Neural cell (in vitro differentiated cells): Measurements from ENCODE around the gene PEAK3. TPM values are rescaled to one million over a fixed set of nuclear protein-coding genes. Genes with fewer than 3 reads are reported as not detected.

ENCODE experiments used
- H2AFZ ChIP-seq: fragments of 200-600, 300-800 bp; sonication (generic), shearing (Covaris generic); 2 replicates; pipeline ENCODE4 v1.6.0; 2014; ENCODE audit warnings: low read depth, mild to moderate bottlenecking, antibody characterized with exemption, low read length, moderate library complexity
- H3F3A ChIP-seq: fragments of 200-600 bp; shearing (Covaris generic); 2 replicates; pipeline ENCODE4 v1.6.1; 2016; ENCODE audit warnings: mild to moderate bottlenecking, moderate library complexity, mixed read lengths, antibody characterized with exemption, low read length; ENCODE audit not compliant: insufficient read depth, poor library complexity, severe bottlenecking
- H3K27ac ChIP-seq: fragments of 200-600, 300-800 bp; sonication (generic), shearing (Covaris generic); 2 replicates; pipeline ENCODE4 v1.5.1; 2014; ENCODE audit warnings: mild to moderate bottlenecking, low read length, moderate library complexity
- H3K27me3 ChIP-seq: fragments of 300-800, 200-600 bp; sonication (generic), shearing (Covaris generic); 2 replicates; pipeline ENCODE4 v1.6.0; 2014; ENCODE audit warnings: mild to moderate bottlenecking, low read depth, low read length, moderate library complexity; ENCODE audit not compliant: insufficient read depth
- H3K36me3 ChIP-seq: fragments of 300-800, 200-600 bp; sonication (generic), shearing (Covaris generic); 2 replicates; pipeline ENCODE4 v1.5.1; 2014; ENCODE audit warnings: mild to moderate bottlenecking, antibody characterized with exemption, low read length, moderate library complexity; ENCODE audit not compliant: insufficient read depth
- H3K4me2 ChIP-seq: fragments of 300-800, 200-600 bp; sonication (generic), shearing (Covaris generic); 2 replicates; pipeline ENCODE4 v1.6.0; 2014; ENCODE audit warnings: mild to moderate bottlenecking, low read length
- H3K4me3 ChIP-seq: fragments of 300-800, 200-600 bp; sonication (generic), shearing (Covaris generic); 2 replicates; pipeline ENCODE4 v1.5.1; 2014; ENCODE audit warnings: mild to moderate bottlenecking, low read length, moderate library complexity
- H3K79me2 ChIP-seq: fragments of 200-600 bp; shearing (Covaris generic); replicated peaks from 2 replicates; pipeline ENCODE4 v1.6.0; 2014; ENCODE audit warnings: mild to moderate bottlenecking, low read length, moderate library complexity; ENCODE audit not compliant: insufficient read depth
- H3K9ac ChIP-seq: fragments of 300-800, 200-600 bp; sonication (generic), shearing (Covaris generic); 2 replicates; pipeline ENCODE4 v1.6.1; 2016; ENCODE audit warnings: mild to moderate bottlenecking, low read length, mixed read lengths
- H3K9me2 ChIP-seq: fragments of 200-600 bp; shearing (Covaris generic); 2 replicates; pipeline ENCODE4 v1.6.1; 2016; ENCODE audit warnings: mild to moderate bottlenecking, low read length, mixed read lengths; ENCODE audit not compliant: insufficient read depth
- H3K9me3 ChIP-seq: fragments of 200-600, 300-800 bp; sonication (generic), shearing (Covaris generic); 2 replicates; pipeline ENCODE4 v1.6.1; 2016; ENCODE audit warnings: mild to moderate bottlenecking, mixed run types, low read length, moderate library complexity, mixed read lengths
- H4K20me1 ChIP-seq: fragments of 200-600 bp; shearing (Covaris generic); 2 replicates; pipeline ENCODE4 v1.6.1; 2016; ENCODE audit warnings: mild to moderate bottlenecking, mixed run types; ENCODE audit not compliant: insufficient read depth
- EP300 ChIP-seq: fragments of 450-650 bp; conservative IDR thresholded peaks from 2 replicates; pipeline ENCODE4 v1.6.1; 2014; ENCODE audit warnings: antibody characterized with exemption, mild to moderate bottlenecking, moderate library complexity; ENCODE audit not compliant: poor library complexity, severe bottlenecking
- EZH2 ChIP-seq: fragments of 200-600, 300-800 bp; shearing (Covaris generic), sonication (generic); IDR thresholded peaks from 2 replicates; pipeline ENCODE4 v1.6.1; 2014; ENCODE audit warnings: antibody characterized with exemption, low read length, borderline replicate concordance, mild to moderate bottlenecking; ENCODE audit not compliant: insufficient read depth, poor library complexity, severe bottlenecking
- MXI1 ChIP-seq: fragments of 450-650 bp; conservative IDR thresholded peaks from 2 replicates; pipeline ENCODE4 v1.6.1; 2014; ENCODE audit warnings: antibody characterized with exemption, mild to moderate bottlenecking; ENCODE audit not compliant: poor library complexity, severe bottlenecking
- POLR2AphosphoS5 ChIP-seq: IDR thresholded peaks from 2 replicates; pipeline ENCODE4 v1.6.1; 2012
- RAD21 ChIP-seq: fragments of 450-650 bp; conservative IDR thresholded peaks from 2 replicates; pipeline ENCODE4 v1.6.1; 2014; ENCODE audit warnings: antibody characterized with exemption, mild to moderate bottlenecking, moderate library complexity
- SMC3 ChIP-seq: fragments of 450-650 bp; conservative IDR thresholded peaks from 2 replicates; pipeline ENCODE4 v1.6.1; 2014; ENCODE audit warnings: antibody characterized with exemption, mild to moderate bottlenecking, moderate library complexity; ENCODE audit not compliant: poor library complexity
- TAF1 ChIP-seq: IDR thresholded peaks from 2 replicates; pipeline ENCODE4 v1.6.1; 2012; ENCODE audit warnings: low read depth
- polyA plus RNA-seq: library from polyadenylated mRNA; depleted of rRNA; stranded (reverse); fragments of >200 nt; gene quantifications from 2 replicates; pipeline ENCODE4 v1.2.3, GENCODE V29; 2014
- TF ChIP-seq, protein P1 (sequence below): fragments of 450-650 bp; IDR thresholded peaks from 2 replicates; pipeline ENCODE4 v1.5.1; 2014; ENCODE audit warnings: antibody characterized with exemption, mild to moderate bottlenecking, moderate library complexity; ENCODE audit not compliant: poor library complexity, severe bottlenecking
- TF ChIP-seq, protein P2 (sequence below): IDR thresholded peaks from 2 replicates; pipeline ENCODE4 v1.6.1; 2012; ENCODE audit warnings: borderline replicate concordance

The PEAK3 gene
- polyA plus RNA-seq, 1 donor from 2014 or later: not detected

DNA sequence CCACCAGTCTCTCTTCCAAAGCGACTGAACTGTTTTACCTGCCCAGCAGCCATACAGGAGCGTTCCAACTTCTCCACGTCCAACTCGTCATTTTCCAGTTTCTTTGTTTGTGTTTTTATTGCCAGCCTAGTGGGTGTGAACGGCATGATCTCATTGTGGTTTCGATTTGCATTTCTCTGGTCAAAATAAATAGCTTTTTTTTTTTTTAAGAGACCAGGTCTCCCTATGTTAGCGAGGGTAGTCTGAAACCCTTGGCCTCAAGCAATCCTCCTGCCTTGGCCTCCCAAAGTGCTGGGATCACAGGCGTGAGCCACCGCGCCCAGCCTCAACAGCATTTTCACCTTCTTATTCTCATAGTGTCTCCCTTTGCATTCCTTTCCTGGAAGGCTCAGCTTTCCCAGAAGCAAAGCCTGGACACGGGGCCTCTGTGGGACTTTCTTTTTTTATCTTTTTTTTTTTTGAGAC is 21.6 kb downstream of the PEAK3 start:
- no peak overlapping the region for H3K27ac ChIP-seq
- H3K27me3 ChIP-seq: no peaks in the 10 kb centered on the region
- no peaks in the 10 kb centered on the region for H3K79me2 ChIP-seq
- TF ChIP-seq TAF1 (no peak), RAD21 (no peak), SMC3 (no peak), POLR2AphosphoS5 (no peak), MXI1 (no peak)
- TF ChIP-seq, protein P1, sequence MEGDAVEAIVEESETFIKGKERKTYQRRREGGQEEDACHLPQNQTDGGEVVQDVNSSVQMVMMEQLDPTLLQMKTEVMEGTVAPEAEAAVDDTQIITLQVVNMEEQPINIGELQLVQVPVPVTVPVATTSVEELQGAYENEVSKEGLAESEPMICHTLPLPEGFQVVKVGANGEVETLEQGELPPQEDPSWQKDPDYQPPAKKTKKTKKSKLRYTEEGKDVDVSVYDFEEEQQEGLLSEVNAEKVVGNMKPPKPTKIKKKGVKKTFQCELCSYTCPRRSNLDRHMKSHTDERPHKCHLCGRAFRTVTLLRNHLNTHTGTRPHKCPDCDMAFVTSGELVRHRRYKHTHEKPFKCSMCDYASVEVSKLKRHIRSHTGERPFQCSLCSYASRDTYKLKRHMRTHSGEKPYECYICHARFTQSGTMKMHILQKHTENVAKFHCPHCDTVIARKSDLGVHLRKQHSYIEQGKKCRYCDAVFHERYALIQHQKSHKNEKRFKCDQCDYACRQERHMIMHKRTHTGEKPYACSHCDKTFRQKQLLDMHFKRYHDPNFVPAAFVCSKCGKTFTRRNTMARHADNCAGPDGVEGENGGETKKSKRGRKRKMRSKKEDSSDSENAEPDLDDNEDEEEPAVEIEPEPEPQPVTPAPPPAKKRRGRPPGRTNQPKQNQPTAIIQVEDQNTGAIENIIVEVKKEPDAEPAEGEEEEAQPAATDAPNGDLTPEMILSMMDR: no peak
- TF ChIP-seq, protein P2, sequence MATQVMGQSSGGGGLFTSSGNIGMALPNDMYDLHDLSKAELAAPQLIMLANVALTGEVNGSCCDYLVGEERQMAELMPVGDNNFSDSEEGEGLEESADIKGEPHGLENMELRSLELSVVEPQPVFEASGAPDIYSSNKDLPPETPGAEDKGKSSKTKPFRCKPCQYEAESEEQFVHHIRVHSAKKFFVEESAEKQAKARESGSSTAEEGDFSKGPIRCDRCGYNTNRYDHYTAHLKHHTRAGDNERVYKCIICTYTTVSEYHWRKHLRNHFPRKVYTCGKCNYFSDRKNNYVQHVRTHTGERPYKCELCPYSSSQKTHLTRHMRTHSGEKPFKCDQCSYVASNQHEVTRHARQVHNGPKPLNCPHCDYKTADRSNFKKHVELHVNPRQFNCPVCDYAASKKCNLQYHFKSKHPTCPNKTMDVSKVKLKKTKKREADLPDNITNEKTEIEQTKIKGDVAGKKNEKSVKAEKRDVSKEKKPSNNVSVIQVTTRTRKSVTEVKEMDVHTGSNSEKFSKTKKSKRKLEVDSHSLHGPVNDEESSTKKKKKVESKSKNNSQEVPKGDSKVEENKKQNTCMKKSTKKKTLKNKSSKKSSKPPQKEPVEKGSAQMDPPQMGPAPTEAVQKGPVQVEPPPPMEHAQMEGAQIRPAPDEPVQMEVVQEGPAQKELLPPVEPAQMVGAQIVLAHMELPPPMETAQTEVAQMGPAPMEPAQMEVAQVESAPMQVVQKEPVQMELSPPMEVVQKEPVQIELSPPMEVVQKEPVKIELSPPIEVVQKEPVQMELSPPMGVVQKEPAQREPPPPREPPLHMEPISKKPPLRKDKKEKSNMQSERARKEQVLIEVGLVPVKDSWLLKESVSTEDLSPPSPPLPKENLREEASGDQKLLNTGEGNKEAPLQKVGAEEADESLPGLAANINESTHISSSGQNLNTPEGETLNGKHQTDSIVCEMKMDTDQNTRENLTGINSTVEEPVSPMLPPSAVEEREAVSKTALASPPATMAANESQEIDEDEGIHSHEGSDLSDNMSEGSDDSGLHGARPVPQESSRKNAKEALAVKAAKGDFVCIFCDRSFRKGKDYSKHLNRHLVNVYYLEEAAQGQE: no peak
- no peak overlapping the region for H3K9ac ChIP-seq
- H3K9me3 ChIP-seq: no peaks in the 10 kb centered on the region
- H3K4me3 ChIP-seq: no peak overlapping the region
- H3K9me2 ChIP-seq: no peaks in the 10 kb centered on the region
- no peak overlapping the region for H2AFZ ChIP-seq
- no peaks in the 10 kb centered on the region for H4K20me1 ChIP-seq
- H3F3A ChIP-seq: no peaks in the 10 kb centered on the region
- no peaks in the 10 kb centered on the region for H3K36me3 ChIP-seq
- no peak overlapping the region for H3K4me2 ChIP-seq

DNA sequence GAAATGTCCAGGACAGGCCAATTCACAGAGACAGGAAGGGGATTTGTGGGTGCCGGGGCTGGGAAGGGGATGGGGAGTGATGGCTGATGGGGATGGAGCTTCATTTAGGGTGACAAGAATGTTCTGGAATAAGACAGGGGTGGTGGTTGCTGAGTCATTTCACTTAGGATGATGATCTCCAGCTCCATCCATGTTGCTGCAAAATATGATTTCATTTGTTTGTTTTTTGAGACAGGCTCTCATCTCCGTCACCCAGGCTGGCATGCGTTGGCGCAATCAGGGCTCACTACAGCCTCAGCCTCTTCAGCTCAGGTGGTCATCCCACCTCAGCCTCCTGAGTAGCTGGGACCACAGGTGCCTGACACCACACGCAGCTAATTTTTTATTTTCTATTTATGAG is 22.6 kb downstream of the PEAK3 start:
- Histone ChIP-seq H2AFZ (no peak overlapping the region), H3K27ac (no peak overlapping the region), H3K79me2 (no peaks in the 10 kb centered on the region), H3K4me3 (no peak overlapping the region), H3K9me3 (no peaks in the 10 kb centered on the region), H3K27me3 (no peaks in the 10 kb centered on the region), H3K36me3 (no peaks in the 10 kb centered on the region), H4K20me1 (no peaks in the 10 kb centered on the region), H3K4me2 (no peak overlapping the region), H3F3A (no peaks in the 10 kb centered on the region), H3K9me2 (no peaks in the 10 kb centered on the region), H3K9ac (no peak overlapping the region)
- TF ChIP-seq EZH2: no peak

DNA sequence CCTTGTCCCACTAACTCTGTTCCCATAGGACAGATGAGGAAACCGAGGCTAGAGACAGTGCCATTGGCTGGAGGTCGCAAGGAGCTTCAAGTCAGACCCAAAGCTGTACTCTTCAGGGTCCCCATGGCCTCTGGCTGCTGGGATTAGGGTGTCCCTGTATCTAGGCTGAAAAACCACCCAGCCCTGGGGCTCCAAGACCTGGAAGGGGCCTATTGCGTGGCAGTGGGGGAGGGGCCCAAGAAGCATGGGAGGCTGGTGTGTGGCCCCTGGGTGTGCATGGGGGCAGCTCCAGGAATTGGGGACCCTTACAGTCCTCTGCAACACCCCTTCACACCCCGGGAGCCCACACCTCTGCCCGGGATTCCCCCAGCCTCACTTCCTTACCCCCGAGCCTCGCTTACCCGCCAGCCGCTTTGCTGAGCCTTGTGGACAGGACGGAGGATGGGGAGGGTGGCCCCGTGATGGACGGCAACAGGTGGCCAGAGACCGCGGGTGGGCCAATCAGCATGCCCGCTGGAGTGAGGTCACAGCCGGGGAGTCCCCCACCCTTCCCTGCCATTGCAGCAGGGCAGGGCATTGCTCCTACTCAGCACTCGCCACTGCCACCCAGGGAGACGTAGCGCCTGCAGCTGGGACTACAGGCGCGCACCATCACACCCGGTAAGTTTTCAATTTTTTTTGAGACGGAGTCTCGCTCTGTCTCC is 25.8 kb downstream of the PEAK3 start, which contains the start of gene JSRP1:
JSRP1 (minus strand) TSS at position 436 of the 704 bp plus-strand sequence. CDS start 1,103 bp downstream, outside the sequence.
- H2AFZ ChIP-seq: no peak within 1 kb of the TSS
- no peaks in the 10 kb centered on the region for H3F3A ChIP-seq
- no peaks in the 10 kb centered on the region for H3K9me3 ChIP-seq
- H3K27me3 ChIP-seq: peaks cover 14% of the 10 kb centered on the region
- H3K27ac ChIP-seq: no peak within 1 kb of the TSS
- no peak within 1 kb of the TSS for H3K4me2 ChIP-seq
- H3K79me2 ChIP-seq: no peaks in the 10 kb centered on the region
- no peaks in the 10 kb centered on the region for H3K36me3 ChIP-seq
- no peak within 1 kb of the TSS for H3K9ac ChIP-seq
- no peaks in the 10 kb centered on the region for H3K9me2 ChIP-seq
- no peak within 1 kb of the TSS for H3K4me3 ChIP-seq
- TF ChIP-seq, protein P1: no peak
- TF ChIP-seq EZH2 (no peak), TAF1 (no peak), EP300 (no peak)
- TF ChIP-seq, protein P2: no peak
- no peaks in the 10 kb centered on the region for H4K20me1 ChIP-seq
